ENCODE results near the gene PHACTR1.
A peak's percentile ranks its signal among the peaks of the same experiment; 100 is the strongest.
"Not testable (repeated sequence)": the region's sequence is repeated elsewhere in the genome, so short reads cannot be mapped to it uniquely, and the experiment has no call there.

PHACTR1 gene

DNA sequence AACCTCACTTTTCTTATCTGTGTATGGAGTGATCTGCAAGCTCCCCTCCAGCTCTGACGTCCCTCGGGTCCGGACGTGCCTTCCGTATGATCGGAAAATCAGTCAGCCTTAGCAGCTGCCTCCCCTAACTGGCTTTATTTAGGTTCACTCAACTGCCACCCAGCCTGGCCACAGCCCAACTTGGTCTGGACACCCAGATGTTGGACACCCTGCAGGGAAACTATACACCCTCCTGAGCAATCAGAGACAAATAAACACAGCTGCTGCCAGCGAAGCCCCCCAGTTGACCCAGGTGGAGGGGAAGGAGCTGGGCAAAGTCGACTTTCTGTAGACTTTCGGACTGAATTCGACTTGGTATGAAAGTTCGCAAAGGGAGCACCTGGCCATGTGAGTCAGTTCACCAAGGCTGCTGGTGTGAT lies 582.8 kb downstream of the PHACTR1 start:
- DNase-seq: no peak

GRCh38 chr6:13299918-13300317 lies 583.4 kb downstream of the PHACTR1 start:
- DNase-seq: no peak

GRCh38 chr6:13300643-13301590 lies 584.4 kb downstream of the PHACTR1 start:
- DNase-seq: no peak

GRCh38 chr6:13302291-13302690 lies 585.7 kb downstream of the PHACTR1 start:
- DNase-seq: no peak

GRCh38 chr6:13302751-13303667 lies 586.4 kb downstream of the PHACTR1 start:
- peak; percentile 83 for DNase-seq

- peak; percentile 36 for DNase-seq
These were observed 587.1 kb downstream of the PHACTR1 start for GRCh38 chr6:13303668-13304017.

- no peak for DNase-seq
These were observed 587.5 kb downstream of the PHACTR1 start for GRCh38 chr6:13304101-13304500.

DNA sequence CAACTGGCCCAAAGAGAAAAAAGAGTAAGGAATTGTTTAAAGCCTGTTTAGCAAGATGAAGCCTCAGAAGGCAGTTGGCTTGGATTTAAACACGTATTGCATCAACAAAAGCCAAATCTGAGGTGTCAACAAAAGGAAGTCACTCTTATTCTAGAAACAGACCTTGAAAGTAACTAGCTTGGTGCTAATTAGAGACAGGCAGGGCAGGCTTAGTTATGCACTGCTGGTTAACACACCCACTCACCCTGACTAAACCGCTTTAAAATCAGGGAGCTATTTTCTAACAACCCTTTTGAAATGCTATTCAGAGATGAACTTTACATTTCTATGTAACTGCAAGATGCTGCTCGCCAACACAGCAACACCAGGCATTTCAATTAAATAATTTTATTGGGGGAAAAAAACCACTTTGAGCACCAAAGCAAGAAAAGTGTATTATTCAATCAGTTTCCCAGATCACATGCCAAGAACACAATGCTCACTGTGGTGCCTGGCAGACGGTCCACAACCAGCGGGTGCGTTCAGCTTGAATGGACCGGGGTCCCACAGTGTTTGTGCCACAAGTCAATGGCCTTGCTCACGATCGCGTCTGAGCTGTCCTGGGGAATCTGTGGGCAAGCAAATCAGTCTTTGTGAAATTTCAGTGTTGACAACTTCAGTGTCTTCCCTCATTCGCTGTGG lies 588.2 kb downstream of the PHACTR1 start:
- no peak for DNase-seq

DNA sequence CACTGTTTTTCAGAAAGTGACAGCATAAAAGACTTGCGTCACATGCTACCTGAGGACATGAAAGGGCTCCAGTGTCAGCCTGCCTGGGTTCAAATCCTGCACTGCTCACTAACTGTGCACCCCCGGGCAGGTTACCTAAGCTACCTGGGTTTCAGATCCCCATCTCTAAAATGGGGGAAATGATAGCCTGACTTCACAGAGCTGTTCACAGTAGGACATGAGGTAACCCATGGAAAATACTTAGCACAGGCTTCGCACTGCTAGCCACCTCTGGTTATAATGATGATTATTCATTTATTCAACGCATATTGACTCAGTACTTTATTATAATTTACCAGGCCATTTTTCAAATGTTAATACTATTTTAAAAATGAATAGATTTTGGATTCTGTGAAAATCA lies 588.7 kb downstream of the PHACTR1 start:
- no peak for DNase-seq

DNA sequence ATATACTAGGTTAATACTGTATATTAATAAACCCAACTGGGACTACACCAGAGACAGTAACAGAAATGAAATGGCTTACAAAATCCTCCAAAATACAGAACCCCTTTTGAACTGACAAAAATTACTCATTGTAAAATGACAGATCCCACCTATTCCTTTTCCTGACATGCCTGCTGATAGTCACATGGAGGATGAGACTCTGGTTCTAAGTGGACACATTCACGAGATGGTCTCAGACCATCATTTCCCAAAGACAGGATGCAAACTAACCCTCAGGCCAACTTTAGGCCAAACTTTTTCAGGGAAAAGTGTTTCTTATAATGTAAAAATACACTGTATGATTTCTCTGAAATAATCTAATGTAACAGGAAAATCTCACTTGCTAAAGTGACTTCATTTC lies 589.2 kb downstream of the PHACTR1 start:
- DNase-seq: no peak

GRCh38 chr6:13307508-13307995 lies 591.0 kb downstream of the PHACTR1 start:
- no peak for DNase-seq

DNA sequence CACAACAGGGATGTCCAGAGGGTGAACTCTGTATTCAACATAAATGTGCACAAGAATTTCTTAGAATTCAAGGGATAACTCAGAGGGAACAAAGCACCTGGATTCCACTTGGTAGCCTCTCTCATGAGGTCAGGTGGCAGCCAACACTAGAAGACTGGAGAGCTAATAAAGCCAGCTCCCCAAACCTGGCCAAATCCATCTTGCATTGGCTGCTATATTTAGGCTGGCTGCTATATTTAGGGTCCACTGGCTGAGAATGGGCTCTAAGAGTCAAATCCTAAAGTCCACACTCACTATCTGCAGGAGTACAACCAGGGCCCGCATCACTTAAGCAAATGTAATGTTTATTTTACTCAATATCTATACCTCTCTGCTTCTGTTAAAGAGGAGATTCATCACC lies 591.8 kb downstream of the PHACTR1 start:
- DNase-seq: no peak

DNA sequence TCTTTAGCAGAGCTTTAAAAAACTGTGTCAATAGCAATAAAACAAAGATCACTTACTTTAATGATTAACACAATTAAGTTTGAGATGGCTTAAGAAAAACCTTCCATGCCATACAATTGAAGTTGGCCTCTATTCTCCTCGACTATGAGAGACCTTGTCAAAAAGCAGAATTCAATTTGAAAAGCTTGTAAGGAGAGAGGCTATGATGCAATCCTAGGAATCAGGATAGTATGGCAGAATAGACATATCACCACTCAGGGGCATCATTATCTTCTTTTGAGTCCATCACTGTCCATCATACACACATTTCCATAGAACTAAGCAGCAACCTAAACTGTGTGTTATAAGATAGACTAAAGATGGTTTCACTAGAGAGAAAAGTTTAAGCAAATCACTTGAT lies 594.6 kb downstream of the PHACTR1 start:
- DNase-seq: no peak

- DNase-seq: no peak
These were observed 598.2 kb downstream of the PHACTR1 start for GRCh38 chr6:13314806-13315205.

DNA sequence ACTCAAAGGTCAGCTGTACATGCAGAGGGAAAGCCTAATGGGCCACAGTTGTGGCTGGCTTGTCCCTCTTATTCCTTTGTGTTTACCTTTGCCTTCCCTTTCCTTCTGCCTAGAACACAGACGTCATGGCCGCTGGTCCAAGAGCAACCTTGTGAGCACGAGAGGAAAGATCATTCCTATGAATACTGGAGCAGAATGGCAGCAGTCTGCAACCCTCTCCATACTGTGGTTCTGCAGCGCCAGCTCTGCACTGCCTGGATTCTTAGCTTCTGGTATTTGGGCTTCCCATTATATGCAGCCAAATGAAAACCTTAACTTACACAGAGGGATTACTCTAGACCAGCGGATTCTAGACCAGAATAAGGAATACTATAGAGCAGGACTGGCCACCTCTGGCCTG lies 599.3 kb downstream of the PHACTR1 start:
- DNase-seq: no peak

GRCh38 chr6:13318821-13319220 lies 602.3 kb downstream of the PHACTR1 start:
- DNase-seq: no peak

GRCh38 chr6:13319891-13320564 lies 603.5 kb downstream of the PHACTR1 start:
- peak; percentile 96 for DNase-seq

DNA sequence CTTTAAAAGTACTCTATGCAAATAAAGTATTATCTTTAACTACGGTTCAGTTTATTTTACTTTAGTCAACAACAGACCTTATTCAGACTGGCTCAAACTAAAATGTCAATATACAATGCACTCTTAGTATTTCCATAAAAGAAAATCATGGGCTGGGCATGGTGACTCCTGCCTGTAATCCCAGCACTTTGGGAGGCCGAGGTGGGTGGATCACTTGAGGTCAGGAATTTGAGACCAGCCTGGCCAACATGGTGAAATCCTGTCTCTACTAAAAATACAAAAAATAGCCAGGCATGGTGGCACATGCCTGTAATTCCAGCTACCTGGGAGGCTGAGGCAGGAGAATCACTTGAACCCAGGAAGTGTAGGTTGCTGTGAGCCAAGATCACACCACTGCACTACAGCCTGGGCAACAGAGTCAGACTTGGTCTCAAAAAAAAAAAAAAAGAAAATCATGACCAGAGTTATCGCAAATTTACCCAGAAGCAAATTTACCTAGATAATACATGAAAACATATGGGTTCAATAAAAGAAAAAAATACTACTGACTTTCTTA lies 609.5 kb downstream of the PHACTR1 start:
- not testable (repeated sequence) for DNase-seq

DNA sequence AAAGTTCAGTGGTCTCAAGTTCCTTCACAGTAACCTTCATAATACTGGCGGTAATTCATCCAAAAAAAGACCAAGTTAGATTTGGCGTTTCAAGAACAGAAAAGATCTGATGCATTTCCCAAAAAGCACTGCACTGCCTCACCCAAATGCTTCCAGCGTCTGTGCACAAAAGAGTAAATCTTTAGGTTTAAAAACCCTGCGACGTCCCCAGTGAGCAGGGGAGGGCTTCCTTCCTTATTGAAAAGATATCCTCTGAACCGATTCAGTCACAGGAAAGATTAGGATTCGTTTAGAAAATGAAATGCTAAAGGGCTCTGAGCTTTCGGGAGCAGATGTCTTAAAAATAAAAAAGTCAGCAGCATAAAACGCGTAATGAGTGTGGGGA lies 611.1 kb downstream of the PHACTR1 start:
- DNase-seq: peak; percentile 41

DNA sequence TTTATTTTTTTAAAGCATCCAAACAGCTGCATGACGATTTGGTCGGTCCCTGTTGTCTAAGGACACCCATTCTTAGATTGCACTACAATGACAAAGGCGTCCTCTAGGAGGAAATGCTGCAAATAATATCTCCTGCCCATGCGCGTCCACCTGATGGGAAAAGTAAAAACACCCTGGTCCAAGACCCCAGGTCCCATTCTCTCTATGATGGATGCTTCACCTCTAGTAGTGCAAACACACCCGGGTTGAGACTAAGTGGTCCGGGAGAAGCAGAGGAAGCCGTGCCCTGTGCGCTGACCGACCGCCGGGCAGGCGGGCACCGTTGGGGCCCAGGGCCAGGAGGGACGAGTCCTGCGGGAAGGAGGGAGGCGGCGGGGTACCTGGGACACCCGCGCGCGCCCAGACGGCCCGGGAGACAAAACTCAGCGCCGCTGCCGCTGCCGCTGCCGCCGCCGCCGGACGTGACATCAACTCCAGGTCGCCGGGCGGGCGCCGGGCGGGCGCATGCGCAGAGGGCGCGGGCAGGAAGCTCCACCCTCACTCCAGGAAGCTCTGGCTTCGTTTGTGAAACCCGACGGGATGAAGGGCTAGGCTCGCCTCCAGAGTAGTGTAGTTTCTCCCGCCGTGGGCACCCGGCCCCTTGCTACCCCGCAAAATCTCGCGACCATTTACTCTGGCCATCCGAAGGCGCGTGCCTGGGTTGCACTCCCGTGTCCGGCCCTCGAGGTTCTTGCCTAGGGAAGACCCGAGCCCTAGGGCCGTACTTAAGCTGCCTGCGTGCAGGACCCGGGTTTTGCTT lies 611.7 kb downstream of the PHACTR1 start, which contains the start of gene TBC1D7:
TBC1D7 (minus strand) TSS at position 462 of the 799 bp plus-strand sequence. CDS start 1,639 bp downstream, outside the sequence.
- DNase-seq: peak; percentile 90

GRCh38 chr6:13328875-13329183 lies 612.3 kb downstream of the PHACTR1 start:
- DNase-seq: no peak

Data from hematopoietic multipotent progenitor cell treated with erythropoietin and hydrocortisone succinate and interleukin-3 and kit ligand, for 8 days (in vitro differentiated cells).